ENCODE data around the gene CPSF7.

Gene CPSF7

GRCh38 chr11:61357233-61357893 lies 72.4 kb downstream of the CPSF7 start:
- no peak for DNase-seq (ENCODE audit: low read depth)

GRCh38 chr11:61356706-61357105 lies 73.1 kb downstream of the CPSF7 start:
- no peak for DNase-seq (ENCODE audit: low read depth)

- no peak for DNase-seq (ENCODE audit: low read depth)
These were observed 75.6 kb downstream of the CPSF7 start for GRCh38 chr11:61354208-61354607.

GRCh38 chr11:61353131-61354067 lies 76.4 kb downstream of the CPSF7 start:
- DNase-seq (ENCODE audit: low read depth) = no peak

All from stimulated activated CD8-positive, alpha-beta memory T cell treated with anti-CD3 and anti-CD28 coated beads, Interleukin-15, amount 100 ng/mL, for 24 hours (primary cell).